Stimulated activated CD4-positive, alpha-beta T cell treated with anti-CD3 and anti-CD28 coated beads, Interleukin-12 subunit alpha, Interleukin-12 subunit beta, amount 100 ng/mL, for 24 hours (primary cell): ENCODE data around the gene SOCS2.
A peak's percentile ranks its signal among the peaks of the same experiment; 100 is the strongest.

ENCODE experiments used
- DNase-seq, 2 experiments: peaks; one replicate each; pipeline ENCODE4 v3.0.0-alpha.2; 2020; ENCODE audit warnings: low read depth in 2 of 2

Gene SOCS2

DNA sequence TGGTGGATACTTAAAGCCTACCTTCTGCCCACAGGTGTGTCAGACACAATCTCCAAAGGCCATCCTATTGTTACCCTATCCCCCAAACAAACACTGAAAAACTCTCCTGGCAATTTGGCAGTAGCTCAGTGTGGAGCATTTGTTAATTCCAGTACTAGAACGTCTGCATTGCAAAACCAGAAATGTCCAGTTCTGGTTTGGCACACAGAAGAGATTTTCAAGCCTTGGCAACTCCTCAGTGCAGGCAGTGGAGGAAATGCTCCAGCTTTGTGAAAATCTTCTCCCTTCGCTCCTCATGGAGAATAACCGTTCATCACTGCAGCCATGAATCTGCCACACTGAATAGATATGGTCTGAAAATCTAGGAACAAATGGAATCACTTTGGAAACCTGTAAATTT is 5.3 kb upstream of the SOCS2 start:
- DNase-seq = no peak

DNA sequence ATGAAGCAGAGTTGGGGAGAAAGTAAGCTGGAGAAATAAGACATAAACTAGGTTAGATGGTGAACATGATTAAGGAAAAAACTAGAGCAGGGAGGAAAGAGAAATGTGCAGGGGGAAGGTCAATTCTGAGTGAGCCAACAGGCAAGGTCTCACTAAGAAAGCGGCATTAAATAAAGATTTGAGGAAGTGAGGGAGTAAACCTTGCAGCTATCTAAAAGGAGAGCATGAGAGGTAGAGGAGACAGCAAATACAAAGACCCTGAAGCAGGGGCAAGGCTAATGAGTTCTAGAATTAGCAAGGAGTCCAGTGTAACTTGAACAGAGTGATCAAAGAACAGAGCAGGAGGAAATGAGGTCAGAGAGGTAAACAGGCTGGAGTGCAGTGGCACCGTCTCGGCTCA is 4.4 kb upstream of the SOCS2 start:
- no peak for DNase-seq

DNA sequence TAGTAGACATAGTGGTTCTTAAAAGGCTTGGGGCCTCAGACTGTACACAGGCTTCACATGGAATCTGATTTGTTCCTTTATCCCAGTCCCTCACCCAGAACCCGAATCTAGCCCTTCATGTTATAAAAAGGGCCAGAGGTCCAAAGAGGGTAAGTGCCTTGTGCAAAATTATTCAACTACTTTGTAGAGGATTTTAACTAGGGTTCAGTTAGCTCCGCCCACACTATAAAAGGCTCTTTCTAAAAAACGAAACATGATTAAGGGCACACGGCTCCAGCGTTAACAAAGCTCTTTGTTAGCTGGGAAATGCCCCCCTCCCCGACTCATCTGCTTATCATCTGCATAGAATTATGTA is 3.2 kb upstream of the SOCS2 start:
- no peak for DNase-seq

DNA sequence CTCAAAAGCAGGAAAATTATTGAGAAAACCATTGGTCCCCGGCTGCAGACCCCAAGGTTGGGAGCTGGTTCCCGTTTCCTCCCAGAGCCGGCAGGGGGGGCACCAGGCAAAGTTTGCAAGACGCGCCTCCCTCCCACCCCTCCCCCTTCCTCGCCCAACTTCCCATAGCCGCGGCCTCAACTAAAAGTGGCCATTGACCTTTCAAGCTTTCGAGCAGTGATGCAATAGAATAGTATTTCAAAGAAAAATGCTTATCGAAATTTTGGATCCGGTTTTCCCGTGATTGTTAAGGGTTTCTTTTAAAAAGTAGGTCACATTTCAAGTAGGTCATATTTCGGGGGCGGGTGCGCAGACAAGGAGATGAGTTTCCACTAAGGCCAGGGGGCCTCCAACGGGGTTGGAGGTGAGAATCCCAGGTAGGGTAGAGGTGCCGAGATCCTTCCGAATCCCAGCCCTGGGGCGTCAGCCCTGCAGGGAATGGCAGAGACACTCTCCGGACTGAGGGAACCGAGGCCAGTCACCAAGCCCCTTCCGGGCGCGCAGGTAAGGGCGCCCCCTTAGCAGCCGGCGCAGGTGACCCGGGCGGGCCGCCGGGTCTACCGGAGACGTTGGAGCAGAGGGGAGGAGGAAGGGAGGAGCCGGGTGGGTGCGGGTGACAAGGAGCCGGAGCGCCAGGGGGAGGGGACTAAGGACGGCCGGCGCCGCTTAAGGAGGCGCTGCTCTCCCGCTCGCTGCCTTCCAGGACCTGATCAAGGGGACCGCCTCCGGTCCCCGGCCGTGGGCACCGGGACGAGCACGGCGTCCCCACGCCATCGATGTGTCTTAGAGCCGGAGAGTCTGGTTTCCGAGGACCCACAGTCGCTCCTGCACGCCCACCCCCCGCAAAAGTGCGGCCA is 2.6 kb upstream of the SOCS2 start:
- peak; percentile 40 to 63 for DNase-seq

DNA sequence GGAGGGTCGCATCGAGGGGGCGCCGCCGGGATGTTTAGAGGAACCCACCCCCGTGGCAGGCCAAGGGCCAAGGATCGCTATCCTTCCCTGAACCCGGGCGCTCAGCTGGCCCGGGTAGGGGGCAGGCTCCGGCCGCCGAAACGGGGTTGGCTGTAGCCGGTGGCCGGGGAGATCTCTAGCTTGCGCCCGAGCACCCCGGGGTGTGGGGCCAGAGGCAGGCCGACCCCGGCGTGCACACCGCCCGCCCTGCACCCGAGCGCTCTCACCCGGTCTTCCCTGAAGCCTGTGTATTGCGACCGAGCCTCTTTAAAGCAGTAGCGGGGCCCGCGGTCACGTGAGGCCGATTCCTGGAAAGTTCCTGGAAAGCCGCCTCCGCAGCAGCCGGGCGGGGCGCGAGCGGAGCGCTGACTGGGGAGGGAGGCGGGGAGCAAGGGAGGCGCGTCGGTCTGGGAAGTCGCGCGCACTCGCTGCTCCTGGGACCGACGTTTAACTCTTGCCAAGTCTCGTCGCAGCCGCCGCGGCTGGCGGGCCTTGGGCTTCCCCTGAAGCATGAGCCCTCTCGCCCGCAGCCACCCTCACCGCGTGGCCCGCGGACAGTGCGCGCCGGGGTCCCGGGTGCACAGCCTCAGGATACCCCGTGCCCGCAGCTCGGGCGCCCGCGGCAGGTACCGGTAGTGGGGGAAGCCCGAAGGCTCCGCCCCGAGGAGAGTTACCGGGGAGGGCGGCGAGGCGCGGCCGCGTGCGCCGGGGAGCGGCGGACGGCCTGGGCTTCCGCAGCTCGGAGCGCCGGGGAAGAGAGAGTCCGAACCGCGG is 1.7 kb upstream of the SOCS2 start:
- peak; percentile 81 to 83 for DNase-seq

DNA sequence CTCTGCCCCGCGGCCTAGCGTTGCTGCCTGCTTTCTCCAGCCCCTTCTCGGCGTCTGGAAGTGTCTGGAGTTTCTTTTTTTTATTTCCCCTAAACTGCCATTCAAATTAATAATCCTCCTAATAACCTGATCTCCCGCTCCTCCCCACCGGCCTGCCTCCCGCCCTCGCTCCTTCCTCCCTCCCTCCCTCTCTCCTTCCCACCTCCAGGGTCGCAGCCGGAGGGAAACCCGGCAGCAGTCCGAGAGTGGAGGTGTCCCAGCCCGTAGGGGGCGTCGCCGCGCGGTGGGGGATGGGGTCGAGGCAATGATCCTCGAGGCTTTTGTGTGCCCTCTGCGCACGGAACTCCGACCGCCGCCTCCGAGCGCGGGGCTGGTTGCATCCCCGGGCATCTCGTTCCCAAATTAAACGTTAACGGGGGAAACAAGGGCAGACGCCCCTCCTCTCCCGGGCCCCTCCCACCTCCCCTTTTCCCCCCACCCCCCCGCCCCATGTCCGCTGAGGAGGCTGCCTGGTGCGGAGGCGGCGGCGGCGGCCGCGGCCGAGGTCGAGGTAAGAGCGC is 1.0 kb upstream of the SOCS2 start:
- DNase-seq = peak; percentile 20 to 50

DNA sequence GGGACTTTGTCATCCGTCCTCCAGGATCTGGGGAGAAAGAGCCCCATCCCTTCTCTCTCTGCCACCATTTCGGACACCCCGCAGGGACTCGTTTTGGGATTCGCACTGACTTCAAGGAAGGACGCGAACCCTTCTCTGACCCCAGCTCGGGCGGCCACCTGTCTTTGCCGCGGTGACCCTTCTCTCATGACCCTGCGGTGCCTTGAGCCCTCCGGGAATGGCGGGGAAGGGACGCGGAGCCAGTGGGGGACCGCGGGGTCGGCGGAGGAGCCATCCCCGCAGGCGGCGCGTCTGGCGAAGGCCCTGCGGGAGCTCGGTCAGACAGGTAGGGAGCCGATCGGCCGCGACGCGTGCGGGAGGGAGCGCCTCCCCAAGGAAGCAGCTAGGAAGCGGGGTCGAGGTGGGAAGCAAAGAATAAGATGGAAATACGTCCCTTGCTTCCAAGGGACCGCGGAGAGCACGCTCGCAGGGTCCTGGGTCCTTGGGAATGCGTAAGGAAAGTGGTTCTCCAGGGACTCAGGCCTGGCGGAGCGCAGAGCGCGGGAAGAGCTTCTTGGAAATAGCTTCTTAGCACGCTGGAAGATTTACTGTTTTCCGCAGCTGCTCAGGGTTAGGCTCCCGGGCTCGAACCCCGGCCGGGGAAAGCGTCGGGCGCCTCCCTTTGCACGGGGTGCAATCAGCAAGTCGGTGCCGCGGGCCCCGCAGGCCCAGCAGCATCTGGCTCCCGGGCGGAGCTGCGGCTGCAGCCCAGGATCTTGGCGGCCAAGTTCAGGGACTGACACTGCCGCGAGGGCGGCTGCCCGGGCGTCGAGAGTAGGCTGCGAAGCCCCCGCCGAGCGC is 457 bp downstream of the SOCS2 start:
- DNase-seq = peak in 1 of 2 experiments; percentile 24

DNA sequence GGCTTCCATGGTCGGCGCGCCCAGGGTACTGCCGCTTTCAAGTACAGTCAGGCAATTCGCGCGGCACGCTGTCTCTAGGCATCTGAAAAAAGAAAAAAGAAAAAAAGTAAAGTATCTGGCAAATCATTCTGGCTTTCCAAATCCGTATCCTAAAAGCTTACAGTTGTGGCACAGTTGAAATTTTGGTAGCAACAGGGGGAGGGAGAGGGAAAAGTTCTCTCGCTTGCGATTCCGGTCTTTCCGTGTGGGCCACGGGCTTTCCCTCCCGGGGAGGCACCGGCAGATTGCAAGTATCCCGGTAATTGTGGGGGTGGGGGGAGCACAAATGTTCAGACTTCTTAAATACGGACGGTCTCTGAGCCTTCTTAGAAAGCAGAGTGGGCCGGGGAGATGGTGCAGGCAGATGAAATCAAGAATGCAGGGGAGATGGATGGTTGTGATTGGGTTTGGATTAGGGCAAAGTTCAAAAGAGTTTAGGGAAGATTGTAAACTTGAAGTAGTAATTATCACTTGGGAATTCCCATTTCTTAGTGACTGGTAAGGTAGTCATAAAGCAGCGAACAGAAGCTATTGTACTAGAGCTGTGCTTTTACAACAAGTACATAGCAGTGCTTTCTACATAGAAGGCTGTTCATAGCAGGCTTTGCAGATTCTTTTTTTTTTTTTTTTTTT is 1.2 kb downstream of the SOCS2 start:
- DNase-seq = peak in 1 of 2 experiments; percentile 17

DNA sequence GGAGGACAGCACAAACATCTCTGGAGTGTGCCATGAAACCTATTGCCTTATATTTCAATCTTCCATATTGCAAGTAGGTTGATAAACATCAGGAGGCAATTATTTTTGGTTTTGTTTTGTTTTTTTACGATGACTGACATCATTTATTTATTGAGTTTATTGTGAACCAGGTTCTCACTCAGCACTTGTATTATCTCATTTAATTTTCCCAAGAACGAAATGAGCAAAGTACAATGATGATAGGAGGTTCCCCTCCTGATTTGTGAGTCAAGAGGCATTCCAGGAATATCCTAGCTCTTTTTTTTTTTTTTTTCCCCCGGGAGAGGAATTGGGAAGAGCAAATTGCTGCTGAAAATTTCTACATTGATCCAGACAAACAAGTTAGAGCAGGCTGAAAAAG is 4.7 kb downstream of the SOCS2 start:
- no peak for DNase-seq

DNA sequence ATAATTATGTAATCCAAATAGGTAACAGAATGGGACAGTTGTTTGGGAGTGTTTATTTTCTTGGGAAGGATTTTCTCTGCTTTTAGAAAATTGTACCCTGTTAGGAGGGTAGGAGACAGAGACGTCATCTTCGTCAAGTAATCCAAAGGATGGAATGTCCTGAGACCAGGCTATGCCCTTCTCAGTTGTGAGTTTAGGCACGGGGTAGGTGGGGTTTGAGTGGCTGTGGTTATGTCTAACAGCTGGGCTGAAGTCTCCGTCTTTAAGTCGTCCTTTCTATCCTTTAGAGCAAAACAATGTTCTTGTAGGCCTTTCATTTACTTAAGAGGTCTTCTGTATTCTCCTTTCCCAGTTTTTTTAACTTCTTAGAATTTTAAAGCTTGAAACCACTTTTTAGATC is 5.7 kb downstream of the SOCS2 start:
- DNase-seq = no peak

DNA sequence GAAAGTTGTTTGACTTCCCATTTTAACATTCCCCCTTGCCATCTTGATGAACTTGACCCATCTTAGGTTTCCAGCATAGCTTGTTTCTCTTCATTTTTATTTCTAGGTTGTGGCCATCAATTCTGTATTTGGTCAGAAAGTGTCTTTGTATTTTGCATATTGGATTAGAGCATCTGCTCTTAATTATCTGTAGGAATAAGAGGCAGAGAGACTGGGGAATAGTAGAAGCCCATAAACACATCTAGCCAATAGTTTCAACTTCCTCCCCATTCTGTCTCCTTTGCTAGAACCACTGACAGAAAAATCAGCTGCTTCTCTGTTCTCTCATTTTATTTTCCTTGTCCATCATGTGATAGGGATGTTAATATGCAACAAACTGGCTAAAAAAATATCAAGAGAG is 8.2 kb downstream of the SOCS2 start:
- DNase-seq = no peak

DNA sequence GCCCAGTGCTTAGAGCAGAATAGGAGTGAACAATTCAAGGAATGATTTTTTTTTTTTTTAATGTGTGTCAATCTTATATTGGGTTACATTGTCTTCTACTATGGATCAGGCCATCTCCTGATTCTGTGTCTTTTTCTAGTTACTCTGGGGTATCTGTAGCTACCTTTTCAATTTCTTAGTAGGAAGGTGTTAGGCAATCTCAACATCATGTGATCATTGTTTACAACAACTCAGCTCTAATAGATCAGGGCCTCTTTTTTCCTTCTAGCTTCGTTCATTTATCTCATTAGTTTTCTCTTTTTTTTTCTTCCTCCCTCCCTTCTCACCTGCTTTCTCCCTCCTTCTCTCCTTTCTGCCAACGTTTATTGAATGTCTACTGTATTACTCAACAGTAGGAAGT is 8.9 kb downstream of the SOCS2 start:
- no peak for DNase-seq

DNA sequence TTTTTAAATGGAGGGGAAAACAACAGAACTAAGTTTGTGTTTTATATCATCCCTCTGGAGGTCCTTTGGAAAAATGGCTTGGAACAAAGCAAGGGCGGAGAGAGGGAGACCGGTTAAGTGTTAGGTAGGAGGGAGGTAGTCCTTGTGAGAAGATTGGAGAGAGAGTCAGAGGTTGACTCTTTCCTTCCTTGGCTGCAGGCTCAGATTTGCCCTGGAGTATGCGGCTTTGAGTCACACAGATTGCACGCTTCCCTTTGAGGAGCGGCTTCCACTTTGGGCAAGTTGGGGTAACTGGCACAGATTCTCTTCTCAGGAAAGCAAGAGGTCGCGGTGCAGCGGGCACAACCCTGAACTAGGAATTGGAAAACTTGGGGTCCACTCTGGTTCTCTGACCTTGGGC is 9.9 kb downstream of the SOCS2 start:
- no peak for DNase-seq

DNA sequence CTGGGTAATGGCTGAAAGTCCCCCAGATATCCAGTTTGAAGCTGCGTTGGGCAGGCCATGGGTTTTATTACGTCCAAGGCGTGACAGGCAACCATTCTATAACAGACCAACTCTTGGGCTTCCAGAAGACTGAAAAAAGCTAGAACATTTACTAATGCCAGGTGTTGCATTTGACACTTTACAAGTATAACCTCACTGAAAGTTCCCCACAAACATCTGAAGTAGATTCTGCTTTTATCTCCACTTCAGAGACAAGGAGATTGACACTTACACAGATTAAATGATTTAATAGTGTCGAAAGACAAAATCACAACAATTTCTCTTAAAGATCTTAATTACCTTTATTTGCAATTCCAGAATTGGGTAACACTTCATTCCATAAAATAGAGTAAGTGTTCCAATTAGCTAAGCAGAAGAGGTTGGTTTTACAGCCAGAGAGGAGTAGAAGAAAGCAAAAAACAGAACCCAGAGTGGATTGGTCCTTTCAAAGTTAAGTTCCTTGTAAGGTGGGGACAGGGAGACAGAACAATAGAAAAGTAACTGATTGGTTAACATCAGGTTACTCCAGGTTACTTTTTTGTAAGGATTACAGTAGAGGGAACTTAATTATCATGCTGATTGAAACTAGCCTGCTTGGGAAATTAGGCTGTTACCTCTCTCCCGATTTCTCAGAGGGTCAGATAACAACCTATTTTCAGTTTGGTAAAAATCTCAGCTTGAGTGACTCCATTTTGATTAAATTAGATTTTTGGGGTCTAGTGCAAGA is 11.3 kb downstream of the SOCS2 start:
- DNase-seq = no peak

DNA sequence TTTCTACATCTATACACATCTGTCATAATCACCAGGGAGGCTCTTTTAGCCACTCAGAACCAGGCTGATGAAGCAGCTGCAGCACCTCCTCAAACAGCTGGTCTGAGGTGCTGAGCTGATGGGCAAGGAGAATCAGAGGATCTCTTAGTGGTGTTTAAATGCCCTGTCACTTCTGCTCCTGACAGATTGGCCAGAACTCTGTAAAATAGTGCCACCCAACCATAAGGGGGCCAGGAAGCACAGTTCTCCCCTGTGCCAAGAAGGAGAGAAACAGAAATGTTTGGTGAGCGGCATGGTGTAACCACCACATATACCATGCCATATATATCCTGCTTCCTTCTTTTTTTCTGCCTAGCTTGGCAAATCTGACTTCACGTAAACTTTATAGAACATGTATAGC is 12.8 kb downstream of the SOCS2 start:
- DNase-seq = no peak

DNA sequence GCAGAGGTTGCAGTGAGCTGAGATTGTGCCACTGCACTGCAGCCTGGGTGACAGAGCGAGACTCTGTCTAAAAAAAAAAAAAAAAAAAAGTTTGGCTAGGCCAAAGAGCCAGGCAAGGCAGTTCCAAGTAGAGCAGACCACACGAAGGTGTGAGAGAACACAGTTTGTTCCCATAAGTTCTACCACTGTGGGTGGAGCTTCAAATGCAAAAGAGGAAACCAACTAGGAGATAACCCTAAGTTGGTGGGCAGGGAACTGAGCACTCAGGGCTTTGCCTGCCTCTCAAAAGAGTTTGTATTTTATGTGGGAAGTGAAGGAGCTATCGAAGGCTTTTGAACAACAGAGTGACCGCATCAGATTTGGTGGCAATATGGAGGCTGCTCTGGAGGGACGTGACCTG is 15.1 kb downstream of the SOCS2 start:
- DNase-seq = no peak

DNA sequence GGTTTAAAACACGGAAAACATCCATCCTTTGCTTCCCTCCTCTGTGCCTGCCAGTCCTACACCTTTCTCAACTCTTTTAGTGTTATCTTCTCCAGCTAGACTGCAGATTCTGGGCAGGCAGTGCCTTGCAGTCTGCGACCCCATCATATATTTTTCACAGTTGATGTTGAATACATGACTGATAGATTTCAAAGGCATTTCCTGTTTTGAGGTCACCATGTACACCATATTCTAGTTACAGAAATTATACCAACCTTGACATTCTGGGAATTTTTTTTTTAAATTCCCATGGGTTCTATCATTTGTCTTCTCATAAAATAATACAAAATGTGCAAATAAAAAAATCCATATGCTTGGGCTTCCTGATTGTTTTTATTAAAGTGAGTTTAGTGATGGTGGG is 16.6 kb downstream of the SOCS2 start:
- no peak for DNase-seq

DNA sequence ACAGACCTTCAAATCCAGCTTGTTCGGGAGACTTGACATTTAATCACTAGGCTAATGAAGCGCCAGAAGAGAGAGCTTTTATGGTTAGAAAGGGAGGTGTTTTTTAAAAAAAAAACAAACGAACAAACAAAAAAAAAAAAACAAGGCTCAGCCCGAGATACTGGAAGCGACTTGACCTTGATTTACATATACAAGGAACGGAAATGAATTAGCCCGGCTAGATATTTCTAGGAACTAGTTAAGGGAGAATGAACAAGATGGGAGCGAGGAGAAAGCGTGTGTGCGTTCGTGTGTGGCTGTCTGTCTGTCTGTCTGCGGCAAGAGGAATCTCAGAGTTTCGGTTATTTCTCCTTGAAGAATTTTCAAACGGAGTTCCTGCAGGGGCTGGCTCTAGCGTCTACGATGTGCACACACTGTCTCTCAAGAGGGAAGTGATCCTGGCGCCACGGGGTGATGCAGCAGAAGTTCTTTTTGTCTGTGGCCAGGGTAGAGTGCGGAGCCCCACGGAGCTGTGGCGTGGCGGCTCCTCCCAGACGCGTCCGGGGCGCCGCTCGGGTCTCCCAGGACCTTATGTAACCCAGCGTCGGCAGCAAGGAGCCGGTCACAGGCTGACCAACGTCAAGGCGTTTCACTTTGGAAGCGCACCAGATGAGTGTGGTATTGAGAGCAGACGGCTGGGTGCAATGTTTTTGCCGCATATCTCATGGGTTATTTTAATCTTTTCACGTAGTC is 18.8 kb downstream of the SOCS2 start:
- DNase-seq = peak; percentile 2 to 8

DNA sequence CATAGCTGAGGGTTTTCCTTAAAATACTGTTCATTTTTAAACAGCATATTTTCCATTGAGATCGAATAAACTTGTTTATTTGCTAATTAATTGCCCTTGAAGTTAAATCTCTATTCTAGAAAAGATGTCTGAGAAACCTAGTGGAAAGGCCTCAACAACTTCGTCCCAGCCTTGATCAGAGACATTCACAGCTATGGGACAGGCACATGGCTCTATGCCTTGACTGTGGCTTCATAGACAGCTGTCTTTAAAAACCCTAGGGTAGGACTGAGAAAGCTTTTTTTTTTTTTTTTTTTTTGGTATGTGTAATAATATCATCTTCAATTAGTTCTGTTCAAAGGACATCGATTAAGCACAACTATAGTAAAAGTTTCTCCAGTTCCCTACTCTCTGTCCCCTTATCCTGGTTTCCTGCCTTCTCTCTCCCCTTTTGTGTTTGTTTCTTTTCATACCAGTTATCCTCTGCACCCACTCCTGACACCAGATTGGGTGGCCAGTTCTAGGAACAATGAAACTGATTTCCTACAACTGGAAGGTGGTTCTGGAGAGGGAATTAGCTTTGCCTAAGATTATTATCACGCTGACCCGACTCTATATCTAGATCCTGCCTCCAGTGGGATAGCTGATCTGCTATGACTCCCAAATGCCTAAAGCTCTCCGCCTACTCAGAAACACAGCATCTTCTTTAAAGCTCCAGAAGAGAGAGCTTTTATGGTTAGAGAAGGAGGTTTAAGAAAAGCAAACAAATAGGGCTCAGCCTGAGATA is 20.3 kb downstream of the SOCS2 start:
- DNase-seq = no peak
